ENCODE data around the gene S100A11. TPM values are rescaled to one million over a fixed set of nuclear protein-coding genes. Genes with fewer than 3 reads are reported as not detected.
A peak's percentile ranks its signal among the peaks of the same experiment; 100 is the strongest.

The S100A11 gene
- polyA plus RNA-seq, 3 donors = 254 to 1,637 (median 1,229) TPM

GRCh38 chr1:152014943-152015342, 21.9 kb downstream of the S100A11 start:
- WGBS, 3 donors = 67 to 100% (median 94%) methylated on average over 1 of the region's 1 CpG
- H3K27ac ChIP-seq (ENCODE audit: low read depth, low read length) = no peak overlapping the region

GRCh38 chr1:152013664-152014237, 23.1 kb downstream of the S100A11 start:
- WGBS, 3 donors = 13 to 24% (median 15%) methylated on average over 3 of the region's 3 CpGs

GRCh38 chr1:152009691-152010090, 27.1 kb downstream of the S100A11 start:
- H3K27ac ChIP-seq (ENCODE audit: low read depth, low read length) = no peak overlapping the region
- WGBS, 3 donors = 86 to 91% (median 90%) methylated on average over 1 of the region's 1 CpG

More at GRCh38 chr1:152013664-152014237, 23.1 kb downstream of the S100A11 start:
- H3K27ac ChIP-seq (ENCODE audit: low read depth, low read length) = no peak overlapping the region

- H3K27ac ChIP-seq (ENCODE audit: low read depth, low read length) = no peak overlapping the region
- WGBS, 3 donors = 46 to 63% (median 53%) methylated on average over 2 of the region's 2 CpGs
Measured at GRCh38 chr1:152007047-152007446, 29.8 kb downstream of the S100A11 start.

GRCh38 chr1:152005360-152005912, 31.4 kb downstream of the S100A11 start:
- no peak overlapping the region for H3K27ac ChIP-seq (ENCODE audit: low read depth, low read length)
- WGBS, 3 donors = 50 to 72% (median 56%) methylated on average over 4 of the region's 4 CpGs

GRCh38 chr1:152003846-152004442, 32.9 kb downstream of the S100A11 start:
- H3K27ac ChIP-seq (ENCODE audit: low read depth, low read length) = no peak overlapping the region
- WGBS, 3 donors = 64 to 85% (median 78%) methylated on average over 4 of the region's 4 CpGs

- H3K27ac ChIP-seq (ENCODE audit: low read depth, low read length) = no peak overlapping the region
- WGBS, 3 donors = 65 to 74% (median 71%) methylated on average over 3 of the region's 3 CpGs
Measured at GRCh38 chr1:152002960-152003359, 33.8 kb downstream of the S100A11 start.

GRCh38 chr1:152001631-152002584, 34.9 kb downstream of the S100A11 start:
- H3K27ac ChIP-seq (ENCODE audit: low read depth, low read length) = no peak overlapping the region
- WGBS, 3 donors = 62 to 69% (median 66%) methylated on average over 4 of the region's 4 CpGs

GRCh38 chr1:152000964-152001630, 35.7 kb downstream of the S100A11 start:
- WGBS, 3 donors = 54 to 61% (median 60%) methylated on average over 4 of the region's 4 CpGs
- no peak overlapping the region for H3K27ac ChIP-seq (ENCODE audit: low read depth, low read length)

- H3K27ac ChIP-seq (ENCODE audit: low read depth, low read length) = no peak overlapping the region
Measured at GRCh38 chr1:151998611-151999362, 38.0 kb downstream of the S100A11 start.

- no peak overlapping the region for H3K27ac ChIP-seq (ENCODE audit: low read depth, low read length)
- 93 to 95% (median 95%) methylated on average over 1 of the region's 1 CpG for WGBS, 3 donors
Measured at GRCh38 chr1:151997284-151997570, 39.6 kb downstream of the S100A11 start.

GRCh38 chr1:151995774-151996173, 41.0 kb downstream of the S100A11 start:
- no peak overlapping the region for H3K27ac ChIP-seq (ENCODE audit: low read depth, low read length)
- WGBS, 3 donors = 65 to 91% (median 91%) methylated on average over 2 of the region's 2 CpGs

GRCh38 chr1:151994956-151995355, 41.8 kb downstream of the S100A11 start:
- WGBS, 3 donors = 62 to 88% (median 66%) methylated on average over 6 of the region's 6 CpGs

GRCh38 chr1:151993734-151994496, 42.9 kb downstream of the S100A11 start, which contains the start of gene S100A10:
TSS of gene S100A10 (minus strand) at chr1:151993859. CDS start at chr1:151986230, 7,629 bp downstream.
- H3K27ac ChIP-seq (ENCODE audit: low read depth, low read length) = peak within 1 kb of the TSS; percentile 71
- WGBS, 3 donors = 2 to 6% (median 2%) methylated on average over 37 to 68 of the region's 69 CpGs

More at GRCh38 chr1:151994956-151995355, 41.8 kb downstream of the S100A11 start:
- H3K27ac ChIP-seq (ENCODE audit: low read depth, low read length) = no peak overlapping the region

- peak overlapping the region; percentile 71 for H3K27ac ChIP-seq (ENCODE audit: low read depth, low read length)
- 0 to 10% (median 2%) methylated on average over 48 to 50 of the region's 50 CpGs for WGBS, 3 donors
Measured at GRCh38 chr1:151993084-151993733, 43.6 kb downstream of the S100A11 start.

GRCh38 chr1:151992303-151993083, 44.3 kb downstream of the S100A11 start:
- WGBS, 3 donors = 20 to 26% (median 22%) methylated on average over 21 of the region's 21 CpGs
- H3K27ac ChIP-seq (ENCODE audit: low read depth, low read length) = peak overlapping the region; percentile 81

Data from adipose tissue (tissue), 3 donors.